Astrocyte (in vitro differentiated cells and primary cell): Measurements from ENCODE around the gene RFC1. TPM values are rescaled to one million over a fixed set of nuclear protein-coding genes. Genes with fewer than 3 reads are reported as not detected.
"Not testable (repeated sequence)": the region's sequence is repeated elsewhere in the genome, so short reads cannot be mapped to it uniquely, and the experiment has no call there.

Experiments
- DNase-seq: peaks from one replicate; pipeline ENCODE4 v3.0.0-alpha.2; 2010; ENCODE audit warnings: low read depth
- FAIRE-seq: peaks from 2 replicates; lab custom pipeline; 2011; peaks lifted over from hg19 to GRCh38; lab: Jason Lieb, UNC
- H2AFZ ChIP-seq: 2 replicates; pipeline ENCODE4 v1.6.0; 2012; ENCODE audit warnings: low read depth, low read length, inconsistent platforms
- H3K27ac ChIP-seq: 2 replicates; pipeline ENCODE4 v1.5.1; 2011; ENCODE audit warnings: low read depth, low read length, inconsistent platforms
- H3K27me3 ChIP-seq: 2 replicates; pipeline ENCODE4 v1.6.0; 2011; ENCODE audit warnings: low read length, inconsistent platforms; ENCODE audit not compliant: insufficient read depth
- H3K36me3 ChIP-seq: 2 replicates; pipeline ENCODE4 v1.5.1; 2011; ENCODE audit warnings: low read length, inconsistent platforms; ENCODE audit not compliant: insufficient read depth
- H3K4me1 ChIP-seq: 2 replicates; pipeline ENCODE4 v1.5.1; 2011; ENCODE audit warnings: low read length, inconsistent platforms; ENCODE audit not compliant: insufficient read depth
- H3K4me2 ChIP-seq: 2 replicates; pipeline ENCODE4 v1.6.0; 2012; ENCODE audit warnings: low read length, inconsistent platforms
- H3K4me3 ChIP-seq: 2 replicates; pipeline ENCODE4 v1.5.1; 2011; ENCODE audit warnings: low read depth, mild to moderate bottlenecking, low read length, inconsistent platforms; ENCODE audit not compliant: insufficient read depth
- H3K79me2 ChIP-seq: 2 replicates; pipeline ENCODE4 v1.6.0; 2012; ENCODE audit warnings: mild to moderate bottlenecking, low read length, inconsistent platforms; ENCODE audit not compliant: insufficient read depth
- H3K9ac ChIP-seq: 2 replicates; pipeline ENCODE4 v1.6.0; 2012; ENCODE audit warnings: mild to moderate bottlenecking, low read length, inconsistent platforms
- H3K9me3 ChIP-seq: 2 replicates; pipeline ENCODE4 v1.5.1; 2012; ENCODE audit warnings: low read depth, mild to moderate bottlenecking, low read length, inconsistent platforms; ENCODE audit not compliant: insufficient read depth
- H4K20me1 ChIP-seq: 2 replicates; pipeline ENCODE4 v1.6.0; 2012; ENCODE audit warnings: low read length, inconsistent platforms; ENCODE audit not compliant: insufficient read depth
- H3K27ac Mint-ChIP-seq: one replicate; pipeline ENCODE4 v1.8.0; 2021; ENCODE audit warnings: mild to moderate bottlenecking, mixed read lengths; ENCODE audit not compliant: unreplicated experiment
- H3K27me3 Mint-ChIP-seq: one replicate; pipeline ENCODE4 v1.8.0; 2021; ENCODE audit warnings: low read depth, mixed read lengths; ENCODE audit not compliant: unreplicated experiment
- H3K36me3 Mint-ChIP-seq: one replicate; pipeline ENCODE4 v1.8.0; 2021; ENCODE audit warnings: low read depth, mixed read lengths; ENCODE audit not compliant: unreplicated experiment
- H3K4me1 Mint-ChIP-seq: one replicate; pipeline ENCODE4 v1.8.0; 2021; ENCODE audit warnings: low read depth, mixed read lengths; ENCODE audit not compliant: unreplicated experiment
- H3K4me3 Mint-ChIP-seq: one replicate; pipeline ENCODE4 v1.8.0; 2021; ENCODE audit warnings: mild to moderate bottlenecking, moderate library complexity, mixed read lengths; ENCODE audit not compliant: unreplicated experiment
- H3K9me3 Mint-ChIP-seq: one replicate; pipeline ENCODE4 v1.8.0; 2021; ENCODE audit warnings: mild to moderate bottlenecking, mixed read lengths; ENCODE audit not compliant: unreplicated experiment
- EZH2 ChIP-seq: IDR thresholded peaks from 2 replicates; pipeline ENCODE4 v1.6.1; 2012; ENCODE audit warnings: mild to moderate bottlenecking, low read length, inconsistent platforms; ENCODE audit not compliant: insufficient read depth
- total RNA-seq: library from RNA; stranded (reverse); gene quantifications from 2 replicates; pipeline ENCODE4 v1.2.1, GENCODE V29; 2021
- TF ChIP-seq, protein P1 (sequence below): IDR thresholded peaks from 2 replicates; pipeline ENCODE4 v1.5.1; 2011; ENCODE audit warnings: low read depth, mild to moderate bottlenecking, inconsistent platforms, low read length, moderate library complexity; ENCODE audit not compliant: insufficient read depth

The RFC1 gene
- total RNA-seq, 1 donor from 2014 or later, result 32.7 TPM

DNA sequence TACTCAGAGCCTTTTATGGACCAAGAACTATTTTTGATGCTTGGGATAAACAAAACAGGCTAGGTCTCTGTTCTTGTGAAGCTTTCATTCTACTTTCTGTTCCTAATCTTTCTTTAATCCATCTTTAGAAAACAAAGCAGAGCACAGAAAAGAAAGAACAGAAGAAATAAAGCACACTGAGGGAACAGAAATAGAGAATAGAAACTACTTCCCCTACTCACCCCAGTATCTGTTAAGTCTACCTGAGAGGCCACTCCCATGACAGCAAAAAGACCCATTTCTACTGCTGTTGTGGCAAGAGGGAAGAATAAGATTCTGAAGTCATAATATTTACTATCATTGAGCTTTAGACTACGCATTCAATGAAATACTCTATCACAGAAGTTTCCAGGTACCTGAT lies 9.2 kb downstream of the RFC1 start:
- Histone ChIP-seq H3K4me3 (no peak overlapping the region), H3K9ac (no peak overlapping the region), H3K9me3 (no peaks in the 10 kb centered on the region), H3K79me2 (peaks cover 96% of the 10 kb centered on the region), H4K20me1 (peaks cover 18% of the 10 kb centered on the region), H3K4me1 (peaks cover 4% of the 10 kb centered on the region), H3K27ac (no peak overlapping the region), H3K27me3 (no peaks in the 10 kb centered on the region), H3K36me3 (no peaks in the 10 kb centered on the region), H3K4me2 (no peak overlapping the region), H2AFZ (no peak overlapping the region)
- Mint-ChIP-seq H3K9me3 (no peaks in the 10 kb centered on the region), H3K36me3 (peaks cover 2% of the 10 kb centered on the region), H3K4me3 (no peak overlapping the region), H3K27ac (no peak overlapping the region), H3K4me1 (peaks cover 8% of the 10 kb centered on the region), H3K27me3 (no peaks in the 10 kb centered on the region)
- FAIRE-seq, result no peak
- TF ChIP-seq, protein P1, sequence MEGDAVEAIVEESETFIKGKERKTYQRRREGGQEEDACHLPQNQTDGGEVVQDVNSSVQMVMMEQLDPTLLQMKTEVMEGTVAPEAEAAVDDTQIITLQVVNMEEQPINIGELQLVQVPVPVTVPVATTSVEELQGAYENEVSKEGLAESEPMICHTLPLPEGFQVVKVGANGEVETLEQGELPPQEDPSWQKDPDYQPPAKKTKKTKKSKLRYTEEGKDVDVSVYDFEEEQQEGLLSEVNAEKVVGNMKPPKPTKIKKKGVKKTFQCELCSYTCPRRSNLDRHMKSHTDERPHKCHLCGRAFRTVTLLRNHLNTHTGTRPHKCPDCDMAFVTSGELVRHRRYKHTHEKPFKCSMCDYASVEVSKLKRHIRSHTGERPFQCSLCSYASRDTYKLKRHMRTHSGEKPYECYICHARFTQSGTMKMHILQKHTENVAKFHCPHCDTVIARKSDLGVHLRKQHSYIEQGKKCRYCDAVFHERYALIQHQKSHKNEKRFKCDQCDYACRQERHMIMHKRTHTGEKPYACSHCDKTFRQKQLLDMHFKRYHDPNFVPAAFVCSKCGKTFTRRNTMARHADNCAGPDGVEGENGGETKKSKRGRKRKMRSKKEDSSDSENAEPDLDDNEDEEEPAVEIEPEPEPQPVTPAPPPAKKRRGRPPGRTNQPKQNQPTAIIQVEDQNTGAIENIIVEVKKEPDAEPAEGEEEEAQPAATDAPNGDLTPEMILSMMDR, result no peak
- no peak for TF ChIP-seq EZH2
- no peak for DNase-seq

DNA sequence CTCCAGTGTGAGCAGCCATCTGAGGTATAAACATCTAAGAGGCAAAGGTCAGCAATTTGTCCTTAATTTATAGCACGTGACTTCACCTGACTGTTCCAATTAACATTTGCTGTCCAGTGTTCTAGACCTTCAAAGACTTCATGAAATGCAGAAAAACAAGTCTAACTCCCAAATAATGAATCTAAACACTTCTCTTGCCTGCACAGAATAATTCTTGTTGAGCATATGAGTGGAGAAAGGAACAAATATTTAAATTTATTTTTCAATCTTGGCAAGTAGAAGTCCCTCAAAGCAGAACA lies 12.0 kb downstream of the RFC1 start:
- TF ChIP-seq EZH2, result no peak
- TF ChIP-seq, protein P1, result no peak
- H3K36me3 ChIP-seq, result peaks cover 8% of the 10 kb centered on the region
- no peaks in the 10 kb centered on the region for H3K27me3 ChIP-seq
- peaks cover 18% of the 10 kb centered on the region for H4K20me1 ChIP-seq
- H3K9me3 Mint-ChIP-seq, result peaks cover 2% of the 10 kb centered on the region
- no peak for DNase-seq
- H3K4me1 Mint-ChIP-seq, result peaks cover 10% of the 10 kb centered on the region
- H3K4me3 Mint-ChIP-seq, result peak overlapping the region; percentile 45
- no peak overlapping the region for H3K27ac ChIP-seq
- peaks cover 4% of the 10 kb centered on the region for H3K4me1 ChIP-seq
- peaks cover 89% of the 10 kb centered on the region for H3K79me2 ChIP-seq
- peak overlapping the region; percentile 62 for H3K9ac ChIP-seq
- H3K4me2 ChIP-seq, result peak overlapping the region; percentile 76
- H3K36me3 Mint-ChIP-seq, result peaks cover 13% of the 10 kb centered on the region
- FAIRE-seq, result peak; percentile 23
- H3K27ac Mint-ChIP-seq, result peak overlapping the region; percentile 54
- peak overlapping the region; percentile 20 for H2AFZ ChIP-seq
- H3K27me3 Mint-ChIP-seq, result no peaks in the 10 kb centered on the region
- no peaks in the 10 kb centered on the region for H3K9me3 ChIP-seq
- H3K4me3 ChIP-seq, result no peak overlapping the region

DNA sequence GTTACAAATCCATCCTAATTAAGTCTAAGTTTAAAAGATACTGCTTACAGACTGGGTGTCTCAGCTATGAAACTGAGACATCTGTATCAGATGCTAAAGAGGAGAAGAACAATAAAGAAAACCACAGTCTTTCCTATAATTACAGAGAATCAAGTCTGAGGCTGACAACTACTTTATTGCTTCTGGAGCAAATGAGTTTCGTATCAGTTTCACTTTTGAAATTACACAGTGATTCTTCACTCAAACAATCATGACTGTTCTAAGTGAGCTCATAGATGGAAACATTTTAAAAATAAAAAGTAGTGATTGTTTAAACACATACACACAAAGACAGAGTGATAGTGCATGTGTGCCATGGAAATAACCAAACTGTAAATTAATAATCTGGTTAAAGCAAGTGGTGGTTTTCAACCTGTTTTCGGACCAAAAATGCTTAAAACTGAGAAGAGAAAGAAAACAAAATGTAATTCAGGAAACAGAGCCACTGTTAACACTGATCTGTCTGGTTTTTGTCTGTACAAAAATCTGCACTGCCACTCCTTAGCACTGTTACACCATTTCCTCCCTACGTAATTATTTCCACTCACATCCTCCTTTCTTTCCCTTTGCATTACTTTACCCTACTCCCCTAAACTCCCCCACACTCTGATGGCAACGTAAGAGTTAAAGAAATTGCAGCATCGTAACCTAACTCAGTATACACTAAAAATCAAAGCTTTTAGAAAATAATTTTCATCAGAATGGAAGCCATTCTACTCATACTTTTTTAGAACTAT lies 12.5 kb downstream of the RFC1 start:
- FAIRE-seq (peak; percentile 66), DNase-seq (peak; percentile 41)
- Mint-ChIP-seq H3K36me3 (peaks cover 17% of the 10 kb centered on the region), H3K4me3 (peak overlapping the region; percentile 45), H3K27me3 (no peaks in the 10 kb centered on the region), H3K9me3 (peaks cover 2% of the 10 kb centered on the region), H3K4me1 (peaks cover 15% of the 10 kb centered on the region), H3K27ac (peak overlapping the region; percentile 54)
- Histone ChIP-seq H2AFZ (peak overlapping the region; percentile 20), H3K36me3 (peaks cover 8% of the 10 kb centered on the region), H3K9me3 (no peaks in the 10 kb centered on the region), H3K4me3 (peak overlapping the region; percentile 31), H4K20me1 (peaks cover 12% of the 10 kb centered on the region), H3K4me2 (peak overlapping the region; percentile 76), H3K27me3 (no peaks in the 10 kb centered on the region), H3K79me2 (peaks cover 85% of the 10 kb centered on the region), H3K27ac (peak overlapping the region; percentile 53), H3K4me1 (peaks cover 5% of the 10 kb centered on the region), H3K9ac (peak overlapping the region; percentile 62)
- no peak for TF ChIP-seq EZH2
- TF ChIP-seq, protein P1, result no peak

DNA sequence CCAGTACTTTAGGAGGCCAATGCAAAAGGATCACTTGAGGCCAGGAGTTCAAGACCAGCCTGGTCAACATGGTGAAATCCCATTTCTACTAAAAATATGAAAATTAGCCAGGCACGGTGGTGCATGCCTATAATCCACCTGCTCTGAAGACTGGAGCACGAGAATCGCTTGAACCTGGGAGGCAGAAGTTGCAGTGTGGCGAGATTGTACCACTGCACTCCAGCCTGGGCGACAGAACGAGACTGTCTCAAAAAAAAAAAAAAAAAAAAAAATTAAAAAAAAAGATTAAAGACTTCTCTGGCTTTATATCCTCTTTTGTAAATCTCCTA lies 13.0 kb downstream of the RFC1 start:
- not testable (repeated sequence) for H3K36me3 ChIP-seq, H3K9me3 Mint-ChIP-seq, H2AFZ ChIP-seq, FAIRE-seq, H3K27me3 ChIP-seq, H3K9me3 ChIP-seq, H3K27me3 Mint-ChIP-seq, H3K4me3 Mint-ChIP-seq, H3K4me1 ChIP-seq, DNase-seq
- peaks cover 17% of the 10 kb centered on the region for H3K36me3 Mint-ChIP-seq
- peak overlapping the region; percentile 31 for H3K4me3 ChIP-seq
- H3K9ac ChIP-seq, result peak overlapping the region; percentile 62
- H3K79me2 ChIP-seq, result peaks cover 82% of the 10 kb centered on the region
- peak overlapping the region; percentile 54 for H3K27ac Mint-ChIP-seq
- peak overlapping the region; percentile 53 for H3K27ac ChIP-seq
- H3K4me2 ChIP-seq, result peak overlapping the region; percentile 76
- peaks cover 21% of the 10 kb centered on the region for H3K4me1 Mint-ChIP-seq
- peaks cover 10% of the 10 kb centered on the region for H4K20me1 ChIP-seq
